B cell (primary cell): ENCODE measurements around the gene BMAL1.

Experiments
- CTCF ChIP-seq: fragments of 200-600 bp; IDR thresholded peaks from one replicate; pipeline ENCODE4 v1.8.0; 2022; ENCODE audit warnings: antibody characterized with exemption, mild to moderate bottlenecking
- EZH2 ChIP-seq: IDR thresholded peaks from 2 replicates; pipeline ENCODE4 v1.6.1; 2012; ENCODE audit warnings: borderline replicate concordance, low read depth, mild to moderate bottlenecking, moderate library complexity, low read length; ENCODE audit not compliant: insufficient read depth, poor library complexity, severe bottlenecking

GRCh38 chr11:13301522-13301921 lies 23.9 kb downstream of the BMAL1 start:
- TF ChIP-seq EZH2: no peak
- TF ChIP-seq CTCF: no peak
